ENCODE measurements around the gene ARID5A.

ARID5A gene

DNA sequence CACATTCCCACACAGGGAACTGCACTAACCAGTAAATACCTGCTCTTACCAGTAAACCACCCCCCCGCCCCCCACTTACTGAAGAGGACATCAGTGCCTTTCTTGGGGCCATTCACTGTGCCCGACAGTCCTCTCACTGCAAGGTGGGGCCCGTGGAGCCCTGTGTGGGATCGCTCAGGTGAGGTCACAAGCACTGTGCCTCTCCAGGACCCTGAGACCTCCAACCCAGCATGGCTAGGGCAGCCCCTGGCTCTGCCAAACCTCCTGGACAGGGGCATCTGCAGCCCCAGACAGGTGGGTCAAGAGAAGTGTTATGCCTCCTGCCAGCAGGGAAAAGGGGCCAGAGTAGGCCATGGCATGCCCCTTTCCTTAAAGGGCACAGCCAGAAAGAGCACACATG lies 24.7 kb upstream of the ARID5A start:
- Mint-ChIP-seq H3K4me1 (ENCODE audit: low read depth in 2 of 2) (peaks cover 11% of the 10 kb centered on the region in 2 donors), H3K27ac (no peak overlapping the region), H3K4me3 (no peak overlapping the region), H3K9me3 (no peaks in the 10 kb centered on the region), H3K36me3 (ENCODE audit: insufficient read depth) (no peaks in the 10 kb centered on the region), H3K27me3 (peaks cover 4 to 31% of the 10 kb centered on the region in 2 donors)
- DNase-seq (no peak), ATAC-seq (replicated peaks) (no peak)

DNA sequence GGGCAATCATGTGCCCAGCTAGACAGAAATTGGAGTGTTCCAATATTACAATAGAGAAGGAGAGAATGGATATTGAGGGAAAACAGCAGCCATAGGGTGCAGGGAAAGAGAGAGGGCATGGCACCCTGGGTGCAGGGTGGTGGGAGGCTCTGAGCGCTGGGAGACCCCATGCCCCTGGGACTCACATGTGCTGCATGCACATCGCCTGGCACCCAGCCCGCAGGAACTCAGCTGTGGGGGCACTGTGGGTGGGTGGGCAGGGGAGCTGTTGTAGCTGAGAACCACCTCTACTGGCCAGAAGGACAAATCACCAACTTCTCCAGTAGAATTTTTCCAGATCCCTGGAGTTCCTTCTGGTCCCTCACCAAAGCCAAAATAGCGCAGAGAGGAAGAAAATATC lies 24.2 kb upstream of the ARID5A start:
- Mint-ChIP-seq H3K27ac (no peak overlapping the region), H3K4me1 (ENCODE audit: low read depth in 2 of 2) (peaks cover 11% of the 10 kb centered on the region in 2 donors), H3K36me3 (ENCODE audit: insufficient read depth) (no peaks in the 10 kb centered on the region), H3K4me3 (no peak overlapping the region), H3K9me3 (no peaks in the 10 kb centered on the region), H3K27me3 (peaks cover 4 to 31% of the 10 kb centered on the region in 2 donors)
- ATAC-seq (replicated peaks) (no peak), DNase-seq (no peak)

DNA sequence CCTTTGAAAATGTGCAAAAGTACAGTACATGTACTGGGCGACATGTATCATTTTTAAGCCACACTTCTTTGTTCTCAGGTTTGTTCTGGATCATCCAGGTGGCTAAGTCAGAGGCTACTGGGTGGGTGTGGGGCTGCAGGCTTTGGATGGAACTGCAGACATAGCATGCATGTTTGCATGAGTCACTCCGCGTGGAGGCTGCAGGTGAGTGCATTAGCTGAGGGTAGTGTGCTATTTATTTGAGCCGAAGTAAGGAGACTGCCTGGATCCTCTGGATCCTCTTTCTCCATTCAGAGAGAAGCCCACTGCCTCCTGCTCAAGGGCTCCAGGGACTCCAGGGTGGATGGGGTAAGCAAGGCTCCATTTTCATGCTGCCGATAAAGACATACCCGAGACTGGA lies 22.0 kb upstream of the ARID5A start:
- Mint-ChIP-seq H3K4me3 (no peak overlapping the region), H3K4me1 (ENCODE audit: low read depth in 2 of 2) (peaks cover 0 to 3% of the 10 kb centered on the region in 2 donors), H3K9me3 (no peaks in the 10 kb centered on the region), H3K27me3 (peaks cover 4 to 21% of the 10 kb centered on the region in 2 donors), H3K36me3 (ENCODE audit: insufficient read depth) (no peaks in the 10 kb centered on the region), H3K27ac (no peak overlapping the region)
- no peak for DNase-seq
- no peak for ATAC-seq (replicated peaks)

DNA sequence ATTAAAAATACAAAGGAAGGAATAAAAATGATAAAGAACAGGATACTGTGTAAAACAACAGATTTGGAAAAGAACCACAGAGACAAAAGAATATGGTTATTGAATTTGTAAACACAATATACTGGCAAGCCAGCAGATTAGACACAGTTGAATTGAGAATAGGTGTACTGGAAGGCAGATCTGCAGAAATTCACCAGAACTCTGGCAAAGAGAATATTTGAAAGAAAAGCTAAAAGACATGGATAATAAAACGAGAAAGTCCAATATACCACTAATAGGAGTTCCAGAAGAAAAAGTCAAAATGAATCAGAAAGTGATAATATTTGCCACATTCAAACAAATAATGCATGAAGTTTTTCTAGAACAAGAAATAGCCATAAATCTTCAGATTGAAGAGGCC lies 19.5 kb upstream of the ARID5A start:
- no peaks in the 10 kb centered on the region for H3K4me1 Mint-ChIP-seq (ENCODE audit: low read depth in 2 of 2)
- no peaks in the 10 kb centered on the region for H3K27me3 Mint-ChIP-seq
- ATAC-seq (replicated peaks) = no peak
- H3K9me3 Mint-ChIP-seq = no peaks in the 10 kb centered on the region
- no peak overlapping the region for H3K4me3 Mint-ChIP-seq
- DNase-seq = no peak
- no peaks in the 10 kb centered on the region for H3K36me3 Mint-ChIP-seq (ENCODE audit: insufficient read depth)
- no peak overlapping the region for H3K27ac Mint-ChIP-seq

DNA sequence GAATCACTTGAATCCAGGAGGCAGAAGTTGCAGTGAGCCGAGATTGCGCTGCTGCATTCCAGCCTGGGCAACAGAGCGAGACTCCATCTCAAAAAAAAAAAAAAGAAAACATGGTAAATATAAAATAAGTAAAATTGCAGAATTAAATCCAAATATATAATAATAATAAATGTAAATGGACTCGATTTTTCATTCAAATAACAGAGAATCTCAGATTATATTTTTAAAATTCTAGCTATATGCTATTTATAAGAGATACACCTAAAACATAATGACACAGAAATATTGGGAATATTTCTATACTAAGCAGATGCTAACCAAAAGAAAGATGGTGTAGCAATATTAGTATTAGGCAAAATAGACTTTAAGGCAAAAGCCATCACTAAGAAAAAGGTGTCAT lies 16.3 kb upstream of the ARID5A start:
- H3K27me3 Mint-ChIP-seq = no peaks in the 10 kb centered on the region
- DNase-seq (no peak), ATAC-seq (replicated peaks) (no peak)
- H3K36me3 Mint-ChIP-seq (ENCODE audit: insufficient read depth) = no peaks in the 10 kb centered on the region
- H3K9me3 Mint-ChIP-seq = no peaks in the 10 kb centered on the region
- no peak overlapping the region for H3K27ac Mint-ChIP-seq
- no peak overlapping the region for H3K4me3 Mint-ChIP-seq
- H3K4me1 Mint-ChIP-seq (ENCODE audit: low read depth in 2 of 2) = peaks cover 12 to 20% of the 10 kb centered on the region in 2 donors

DNA sequence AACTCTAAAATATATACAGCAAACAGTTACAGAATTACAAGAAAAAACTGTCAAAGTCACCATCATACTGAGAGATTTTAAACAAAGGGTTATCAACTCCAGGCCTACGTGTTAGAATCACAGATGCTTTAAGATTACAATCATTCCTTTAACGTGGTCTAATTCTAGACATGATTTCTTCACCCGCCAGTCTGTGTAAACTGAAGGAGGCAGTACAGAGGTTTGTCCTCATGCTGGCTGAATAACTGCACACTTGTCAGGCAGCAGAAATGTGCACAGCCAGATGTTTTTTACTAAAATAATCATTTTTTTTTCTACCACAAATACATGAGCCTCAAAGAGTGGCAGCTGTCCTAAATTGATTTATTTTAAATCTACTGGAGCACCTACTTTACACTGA lies 15.9 kb upstream of the ARID5A start:
- Mint-ChIP-seq H3K27me3 (no peaks in the 10 kb centered on the region), H3K4me3 (no peak overlapping the region), H3K36me3 (ENCODE audit: insufficient read depth) (peaks cover under 1% of the 10 kb centered on the region), H3K27ac (no peak overlapping the region), H3K9me3 (no peaks in the 10 kb centered on the region), H3K4me1 (ENCODE audit: low read depth in 2 of 2) (peaks cover 12 to 21% of the 10 kb centered on the region in 2 donors)
- ATAC-seq (replicated peaks) = no peak
- DNase-seq = no peak

DNA sequence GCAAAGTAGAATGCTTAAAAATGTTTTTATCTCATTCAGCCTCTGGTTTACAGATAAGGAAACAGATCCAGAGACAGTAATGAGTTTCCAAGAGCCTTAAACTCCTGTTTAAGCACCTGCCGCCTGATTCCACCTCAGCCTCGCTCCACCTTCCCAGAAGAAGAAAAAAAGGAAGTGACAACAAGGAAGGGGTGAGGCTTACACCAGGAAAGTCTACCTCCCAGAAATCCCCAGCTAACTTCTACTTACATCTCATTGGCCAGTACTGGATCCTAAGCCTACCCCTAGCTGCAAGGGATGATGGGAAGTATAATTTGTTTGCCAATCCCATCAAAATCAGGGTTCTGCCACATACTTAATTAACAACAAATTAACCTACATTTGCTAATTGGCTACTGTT lies 15.3 kb upstream of the ARID5A start:
- H3K4me3 Mint-ChIP-seq = no peak overlapping the region
- no peak for DNase-seq
- no peaks in the 10 kb centered on the region for H3K9me3 Mint-ChIP-seq
- no peaks in the 10 kb centered on the region for H3K27me3 Mint-ChIP-seq
- H3K36me3 Mint-ChIP-seq (ENCODE audit: insufficient read depth) = peaks cover 4% of the 10 kb centered on the region
- no peak overlapping the region for H3K27ac Mint-ChIP-seq
- peaks cover 12 to 24% of the 10 kb centered on the region in 2 donors for H3K4me1 Mint-ChIP-seq (ENCODE audit: low read depth in 2 of 2)
- no peak for ATAC-seq (replicated peaks)

DNA sequence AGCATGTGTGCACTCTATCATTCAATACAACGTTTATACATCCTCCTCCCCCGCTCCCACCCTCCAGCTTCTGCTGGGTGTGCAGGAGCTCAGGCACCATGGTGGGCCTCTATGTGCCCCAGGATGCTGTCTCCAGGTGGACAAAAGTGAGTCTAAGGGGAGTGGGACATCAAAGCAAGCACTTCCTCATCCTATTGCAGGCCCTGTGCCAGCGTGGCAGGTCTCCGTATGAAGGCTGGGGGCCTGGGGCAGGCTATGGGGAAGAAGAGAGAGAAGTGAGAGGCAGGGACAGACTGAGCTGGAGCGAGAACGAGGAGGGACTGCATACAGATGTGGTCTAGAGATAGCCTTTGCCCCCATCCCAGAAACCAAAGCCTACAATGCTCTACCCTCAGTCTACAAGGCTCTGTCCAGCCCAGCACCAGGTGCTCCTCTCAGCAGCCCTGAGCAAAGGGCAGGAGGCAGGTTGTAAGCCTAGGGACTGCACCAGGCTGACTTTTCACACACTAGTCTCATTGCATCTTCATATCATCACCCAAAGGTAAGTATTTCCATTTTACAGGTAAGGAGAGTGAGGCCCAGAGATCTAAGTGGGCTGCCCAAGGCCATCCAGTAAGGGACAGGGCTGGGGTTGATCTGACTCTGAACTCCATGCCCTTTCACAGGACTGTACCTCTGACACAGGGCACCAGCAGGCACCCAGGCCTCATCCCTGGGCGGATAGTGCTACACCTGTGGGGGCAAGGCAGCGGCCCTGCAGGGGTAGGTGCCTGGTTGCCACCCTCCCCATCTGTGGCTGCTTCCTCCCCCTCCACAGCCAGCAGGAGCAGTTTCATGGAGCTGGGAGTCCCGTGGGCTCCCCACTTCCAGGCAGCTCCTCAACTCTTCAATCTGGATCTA lies 14.0 kb upstream of the ARID5A start:
- peaks cover 18 to 31% of the 10 kb centered on the region in 2 donors for H3K4me1 Mint-ChIP-seq (ENCODE audit: low read depth in 2 of 2)
- H3K36me3 Mint-ChIP-seq (ENCODE audit: insufficient read depth) = peaks cover 4% of the 10 kb centered on the region
- no peaks in the 10 kb centered on the region for H3K9me3 Mint-ChIP-seq
- ATAC-seq (replicated peaks) (no peak), DNase-seq (no peak)
- H3K4me3 Mint-ChIP-seq = no peak overlapping the region
- no peaks in the 10 kb centered on the region for H3K27me3 Mint-ChIP-seq
- H3K27ac Mint-ChIP-seq = no peak overlapping the region

DNA sequence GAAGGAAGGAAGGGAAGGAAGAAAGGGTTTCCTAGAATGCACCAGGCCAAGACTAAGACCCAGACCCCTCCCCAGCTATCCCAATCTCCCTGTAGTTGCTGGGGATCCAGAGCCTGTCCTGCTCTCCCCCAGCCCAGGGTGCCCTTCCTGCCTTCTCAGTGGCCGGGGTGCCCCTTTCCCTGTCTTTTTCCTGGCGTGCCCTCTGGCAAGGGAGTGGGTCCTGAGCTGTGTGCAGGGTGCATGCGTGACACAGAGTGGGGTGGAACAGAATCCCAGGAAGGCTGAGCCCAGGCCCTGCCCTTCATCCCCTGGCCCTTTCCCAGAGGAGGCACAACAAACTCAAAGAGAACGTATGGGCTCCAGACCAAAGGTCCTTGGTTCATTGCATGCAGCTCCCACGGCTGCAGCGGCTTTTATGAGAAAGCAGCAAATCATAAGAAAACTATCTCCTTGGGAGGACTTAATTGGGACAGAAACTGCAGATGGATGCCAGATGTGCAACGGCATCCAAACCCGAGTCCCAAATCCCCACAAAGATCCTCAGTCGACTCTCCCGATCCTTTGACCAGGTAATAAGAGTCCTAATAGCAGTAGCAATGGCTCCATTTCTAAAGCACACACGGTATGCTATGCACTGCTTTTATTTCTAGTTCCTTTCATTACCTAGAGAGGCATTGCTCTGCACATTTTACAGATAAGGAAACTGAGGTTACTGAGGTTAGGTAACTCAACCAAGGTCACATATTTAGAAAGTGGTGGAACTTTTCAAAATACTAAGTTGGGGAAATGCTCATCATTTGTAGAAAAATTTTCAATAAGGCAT lies 12.7 kb upstream of the ARID5A start:
- peak overlapping the region; percentile 17 to 46 for H3K27ac Mint-ChIP-seq
- peaks cover 28 to 38% of the 10 kb centered on the region in 2 donors for H3K4me1 Mint-ChIP-seq (ENCODE audit: low read depth in 2 of 2)
- H3K4me3 Mint-ChIP-seq = peak overlapping the region; percentile 52 to 70
- ATAC-seq (replicated peaks) (peak; percentile 52), DNase-seq (no peak)
- H3K27me3 Mint-ChIP-seq = no peaks in the 10 kb centered on the region
- H3K36me3 Mint-ChIP-seq (ENCODE audit: insufficient read depth) = peaks cover 4% of the 10 kb centered on the region
- H3K9me3 Mint-ChIP-seq = no peaks in the 10 kb centered on the region

DNA sequence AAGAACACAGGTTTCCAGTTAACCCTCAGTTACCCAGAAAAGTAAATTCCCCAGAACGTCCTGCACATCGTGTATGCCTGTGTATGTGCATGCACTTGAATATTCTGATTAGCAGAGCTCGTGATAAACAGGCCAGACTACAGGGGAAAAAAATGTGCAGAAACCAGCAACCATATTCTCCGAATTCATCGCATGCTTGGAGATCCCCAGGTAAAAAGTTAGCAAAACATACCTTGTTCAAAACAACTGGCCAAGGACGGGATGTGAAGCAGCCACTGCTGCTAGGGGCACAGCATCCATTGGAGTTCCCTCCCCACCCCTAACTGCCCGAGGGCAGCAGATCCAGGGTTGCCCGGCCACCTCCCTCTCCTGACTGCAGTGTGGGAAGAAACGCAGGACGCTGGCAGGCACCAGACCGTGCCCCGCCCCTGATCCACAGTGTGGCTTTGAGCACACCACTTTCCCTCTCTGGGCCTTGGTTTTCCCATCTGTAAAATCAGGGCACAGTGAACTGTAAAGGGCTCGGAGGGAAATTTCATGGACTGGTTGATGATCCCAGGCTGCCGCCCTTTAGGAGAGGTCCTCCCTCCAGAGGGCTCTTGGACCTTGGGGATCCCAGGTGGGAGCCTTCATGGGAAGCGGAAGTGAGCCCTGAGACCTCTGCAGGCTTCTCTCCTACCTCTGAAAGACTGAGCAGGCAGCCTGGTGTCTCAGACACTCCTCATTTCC lies 11.9 kb upstream of the ARID5A start:
- peak overlapping the region in 1 of 2 donors; percentile 46 for H3K27ac Mint-ChIP-seq
- ATAC-seq (replicated peaks) = no peak
- H3K36me3 Mint-ChIP-seq (ENCODE audit: insufficient read depth) = peaks cover 4% of the 10 kb centered on the region
- H3K27me3 Mint-ChIP-seq = no peaks in the 10 kb centered on the region
- peaks cover 30 to 42% of the 10 kb centered on the region in 2 donors for H3K4me1 Mint-ChIP-seq (ENCODE audit: low read depth in 2 of 2)
- no peaks in the 10 kb centered on the region for H3K9me3 Mint-ChIP-seq
- H3K4me3 Mint-ChIP-seq = peak overlapping the region; percentile 52 to 70
- no peak for DNase-seq

DNA sequence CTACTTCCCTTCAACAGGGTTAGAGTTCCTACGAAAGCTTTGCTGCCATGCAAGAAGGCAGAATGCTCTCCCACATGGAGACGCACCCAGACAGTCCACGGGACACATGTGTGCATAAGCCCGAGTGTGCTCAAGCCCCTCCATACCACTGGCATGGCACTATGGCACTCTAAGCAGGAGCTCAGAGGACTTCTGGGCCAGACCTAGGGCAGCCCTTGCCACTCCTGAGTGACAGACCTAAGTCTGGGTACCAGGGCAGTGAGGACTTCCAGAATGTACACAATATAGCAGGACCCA lies 11.4 kb upstream of the ARID5A start:
- Mint-ChIP-seq H3K4me1 (ENCODE audit: low read depth in 2 of 2) (peaks cover 35 to 48% of the 10 kb centered on the region in 2 donors), H3K27ac (no peak overlapping the region), H3K4me3 (peak overlapping the region in 1 of 2 donors; percentile 36), H3K27me3 (no peaks in the 10 kb centered on the region), H3K9me3 (no peaks in the 10 kb centered on the region), H3K36me3 (ENCODE audit: insufficient read depth) (peaks cover 4% of the 10 kb centered on the region)
- ATAC-seq (replicated peaks) (no peak), DNase-seq (no peak)

DNA sequence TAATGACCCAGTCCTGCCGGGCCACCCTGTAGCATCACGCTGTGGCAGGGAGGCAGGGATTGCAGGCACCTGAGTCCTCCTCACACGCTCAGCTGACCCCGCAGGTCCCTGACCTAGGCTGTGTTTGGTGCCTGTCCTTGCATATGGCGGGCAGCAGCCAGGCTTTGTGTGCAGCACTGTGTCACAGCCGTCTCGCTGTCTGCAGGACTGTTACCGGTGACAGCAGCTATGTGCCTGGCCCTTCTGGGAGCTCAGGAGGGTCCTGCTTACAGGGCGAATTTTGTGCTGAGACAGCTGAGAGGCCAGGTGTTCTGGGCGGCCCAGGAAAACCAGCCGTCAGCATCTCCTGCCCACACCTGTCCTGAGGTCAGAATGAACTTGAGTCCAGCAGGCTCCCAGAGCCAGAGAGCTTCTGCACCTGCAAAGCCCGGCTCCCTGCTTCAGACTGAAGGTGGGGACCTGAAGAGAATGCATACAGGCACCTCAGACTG lies 10.4 kb upstream of the ARID5A start:
- no peaks in the 10 kb centered on the region for H3K27me3 Mint-ChIP-seq
- no peaks in the 10 kb centered on the region for H3K9me3 Mint-ChIP-seq
- no peak for DNase-seq
- H3K4me3 Mint-ChIP-seq = peak overlapping the region; percentile 36 to 79
- peaks cover 35 to 52% of the 10 kb centered on the region in 2 donors for H3K4me1 Mint-ChIP-seq (ENCODE audit: low read depth in 2 of 2)
- peak overlapping the region in 1 of 2 donors; percentile 87 for H3K27ac Mint-ChIP-seq
- peaks cover 4% of the 10 kb centered on the region for H3K36me3 Mint-ChIP-seq (ENCODE audit: insufficient read depth)
- no peak for ATAC-seq (replicated peaks)

DNA sequence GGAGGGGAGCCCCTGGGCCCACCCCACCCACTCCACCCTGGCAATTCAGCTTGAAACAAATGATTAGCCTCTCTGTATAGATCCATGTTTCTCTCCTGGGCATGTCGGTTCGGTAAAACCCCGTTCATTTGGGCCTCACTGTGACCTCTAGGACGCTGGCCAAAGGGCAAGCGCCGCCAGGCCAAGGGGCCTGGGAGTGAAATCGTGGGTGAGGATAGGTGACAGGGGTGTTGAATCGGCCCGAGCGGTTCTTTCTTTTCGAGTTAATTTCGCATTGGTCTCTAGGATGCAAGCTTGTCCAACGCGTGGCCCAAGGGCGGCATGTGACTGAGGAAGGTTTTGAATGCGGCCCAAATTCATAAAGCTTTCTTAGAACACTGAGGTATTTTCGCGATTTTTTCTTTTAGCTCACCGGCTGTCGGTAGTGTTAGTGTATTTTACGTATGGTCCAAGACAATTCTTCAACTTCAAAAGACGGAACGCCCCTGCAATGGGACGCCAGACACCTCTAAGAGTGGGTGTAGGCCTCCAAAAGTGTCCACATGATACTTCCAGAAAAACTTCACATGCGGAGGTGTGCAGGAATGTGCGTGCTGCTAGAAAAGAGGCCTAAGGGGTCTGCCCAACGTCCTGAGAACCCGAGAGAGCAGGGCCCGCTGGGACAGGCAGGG lies 9.8 kb upstream of the ARID5A start:
- DNase-seq (no peak), ATAC-seq (replicated peaks) (no peak)
- Mint-ChIP-seq H3K36me3 (ENCODE audit: insufficient read depth) (peaks cover 8% of the 10 kb centered on the region), H3K4me1 (ENCODE audit: low read depth in 2 of 2) (peaks cover 40 to 57% of the 10 kb centered on the region in 2 donors), H3K4me3 (peak overlapping the region; percentile 79 to 80), H3K27me3 (no peaks in the 10 kb centered on the region), H3K9me3 (no peaks in the 10 kb centered on the region), H3K27ac (peak overlapping the region; percentile 87 to 91)
